22Rv1 (cell line): ENCODE results near the gene SV2A.

Experiments used
- H3K27ac ChIP-seq: fragments of 450-650 bp; 2 replicates; pipeline ENCODE4 v1.5.1; 2017
- ZFX ChIP-seq: fragments of 450-650 bp; IDR thresholded peaks from 2 replicates; pipeline ENCODE4 v1.6.1; 2017; ENCODE audit warnings: antibody characterized with exemption, borderline replicate concordance
- TF ChIP-seq, protein P1 (sequence below): fragments of 450-650 bp; IDR thresholded peaks from 2 replicates; pipeline ENCODE4 v1.5.1; 2017; ENCODE audit warnings: mild to moderate bottlenecking

SV2A gene

DNA sequence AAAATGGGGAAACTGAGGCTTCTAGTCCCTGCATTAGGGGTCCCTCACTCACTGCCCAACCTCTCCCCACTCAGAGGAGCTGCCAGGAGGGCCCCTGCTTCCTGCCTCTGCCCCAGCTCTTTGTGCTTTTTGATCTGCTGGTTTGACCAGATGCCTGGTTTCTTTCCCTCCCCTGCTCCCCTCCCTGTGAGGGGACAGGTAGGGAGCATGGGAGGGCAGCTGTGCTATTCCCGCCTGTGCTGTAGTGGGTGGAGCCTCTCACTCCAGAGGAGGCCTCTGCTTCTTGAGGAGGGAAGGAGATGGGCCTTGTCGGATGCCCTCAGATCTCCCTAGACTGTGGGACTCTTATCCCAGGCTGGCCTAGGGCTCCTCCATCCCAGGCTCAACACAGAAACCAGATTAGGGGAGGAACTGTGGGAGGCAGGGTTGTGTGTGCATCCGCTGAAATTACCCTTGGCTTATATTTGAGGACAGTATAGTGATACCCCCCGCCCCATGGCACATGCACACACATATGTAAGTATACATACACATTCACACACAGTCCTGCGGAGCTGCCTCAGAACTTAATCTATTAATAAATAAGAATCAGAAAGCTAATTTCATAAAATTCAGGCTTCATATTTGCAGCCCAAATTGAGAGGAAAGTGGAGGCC, 13.7 kb downstream of the SV2A start:
- no peak overlapping the region for H3K27ac ChIP-seq
- no peak for TF ChIP-seq ZFX
- TF ChIP-seq, protein P1, sequence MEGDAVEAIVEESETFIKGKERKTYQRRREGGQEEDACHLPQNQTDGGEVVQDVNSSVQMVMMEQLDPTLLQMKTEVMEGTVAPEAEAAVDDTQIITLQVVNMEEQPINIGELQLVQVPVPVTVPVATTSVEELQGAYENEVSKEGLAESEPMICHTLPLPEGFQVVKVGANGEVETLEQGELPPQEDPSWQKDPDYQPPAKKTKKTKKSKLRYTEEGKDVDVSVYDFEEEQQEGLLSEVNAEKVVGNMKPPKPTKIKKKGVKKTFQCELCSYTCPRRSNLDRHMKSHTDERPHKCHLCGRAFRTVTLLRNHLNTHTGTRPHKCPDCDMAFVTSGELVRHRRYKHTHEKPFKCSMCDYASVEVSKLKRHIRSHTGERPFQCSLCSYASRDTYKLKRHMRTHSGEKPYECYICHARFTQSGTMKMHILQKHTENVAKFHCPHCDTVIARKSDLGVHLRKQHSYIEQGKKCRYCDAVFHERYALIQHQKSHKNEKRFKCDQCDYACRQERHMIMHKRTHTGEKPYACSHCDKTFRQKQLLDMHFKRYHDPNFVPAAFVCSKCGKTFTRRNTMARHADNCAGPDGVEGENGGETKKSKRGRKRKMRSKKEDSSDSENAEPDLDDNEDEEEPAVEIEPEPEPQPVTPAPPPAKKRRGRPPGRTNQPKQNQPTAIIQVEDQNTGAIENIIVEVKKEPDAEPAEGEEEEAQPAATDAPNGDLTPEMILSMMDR = no peak

DNA sequence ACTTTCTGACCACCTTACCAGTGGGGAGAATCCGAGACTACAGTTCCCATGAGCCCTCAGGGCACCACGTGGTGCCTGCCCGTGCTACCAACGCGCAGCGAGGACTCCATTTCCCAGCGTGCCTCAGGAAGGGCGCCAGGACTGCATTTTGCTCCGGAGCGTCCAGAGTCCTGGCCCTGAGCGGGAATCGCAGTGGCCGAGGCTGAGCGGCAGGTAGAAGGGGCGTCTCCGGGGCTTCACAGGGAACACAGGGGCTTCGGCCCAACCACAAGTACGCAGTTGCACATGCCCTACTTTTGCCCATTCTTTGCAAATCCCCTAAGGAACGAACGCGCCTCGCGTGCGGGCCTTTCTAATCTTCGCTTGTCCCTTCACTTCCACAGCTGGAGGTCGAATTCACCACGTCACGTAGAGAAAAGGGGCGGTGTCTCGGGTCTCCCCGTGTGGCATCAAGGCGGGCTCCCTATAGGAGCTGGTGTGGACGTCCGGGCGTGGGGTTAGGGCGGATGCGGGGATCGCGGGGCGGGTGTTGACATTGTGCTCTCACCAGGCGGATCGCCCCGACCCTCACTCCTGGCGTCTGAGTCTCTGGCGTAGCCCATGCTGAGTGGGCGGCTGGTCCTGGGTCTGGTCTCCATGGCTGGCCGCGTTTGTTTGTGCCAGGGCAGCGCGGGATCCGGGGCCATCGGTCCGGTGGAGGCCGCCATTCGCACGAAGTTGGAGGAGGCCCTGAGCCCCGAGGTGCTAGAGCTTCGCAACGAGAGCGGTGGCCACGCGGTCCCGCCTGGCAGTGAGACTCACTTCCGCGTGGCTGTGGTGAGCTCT, 18.0 kb downstream of the SV2A start, which contains the start of gene BOLA1:
TSS of gene BOLA1 (plus strand) at position 109 of the 825 bp plus-strand sequence. CDS start at position 601, 492 bp downstream.
- peak within 1 kb of the TSS; percentile 76 for H3K27ac ChIP-seq
- TF ChIP-seq ZFX = no peak
- TF ChIP-seq, protein P1 = no peak

DNA sequence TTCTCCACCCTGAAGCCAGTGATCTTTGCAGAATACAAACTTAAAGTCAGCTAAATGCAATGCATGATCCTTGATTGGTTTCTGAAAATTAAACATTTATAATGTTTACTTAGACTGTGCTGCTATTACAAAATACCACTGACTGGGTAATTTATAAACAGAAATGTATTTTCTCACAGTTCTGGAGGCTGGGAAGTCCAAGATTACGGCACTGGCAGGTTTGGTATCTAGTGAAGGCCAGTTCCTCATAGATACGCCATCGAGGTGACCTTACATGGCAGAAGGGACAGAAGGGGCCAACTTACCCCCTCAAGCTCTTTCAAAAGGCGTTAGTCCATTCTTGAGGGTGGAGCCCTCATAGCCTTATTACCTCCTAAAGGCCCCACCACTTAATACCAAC, 21.1 kb downstream of the SV2A start:
- TF ChIP-seq, protein P1 = no peak
- TF ChIP-seq ZFX = no peak
- H3K27ac ChIP-seq = no peak overlapping the region

DNA sequence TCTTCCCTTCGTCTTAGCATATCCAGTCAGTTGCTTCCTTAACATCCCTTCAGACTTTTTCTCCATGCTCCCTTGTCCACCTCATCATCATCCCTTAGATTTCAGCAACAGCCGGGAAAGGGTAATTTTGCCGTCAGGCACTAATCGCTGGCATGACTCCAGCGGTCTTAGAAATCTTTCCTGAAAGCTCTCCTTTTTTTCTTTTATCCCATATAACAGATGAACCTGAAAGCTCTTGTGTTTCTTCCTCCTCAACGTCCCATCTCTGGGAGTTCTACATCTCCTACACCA, 28.7 kb downstream of the SV2A start:
- no peak for TF ChIP-seq ZFX
- TF ChIP-seq, protein P1 = no peak
- H3K27ac ChIP-seq = peak overlapping the region; percentile 100

DNA sequence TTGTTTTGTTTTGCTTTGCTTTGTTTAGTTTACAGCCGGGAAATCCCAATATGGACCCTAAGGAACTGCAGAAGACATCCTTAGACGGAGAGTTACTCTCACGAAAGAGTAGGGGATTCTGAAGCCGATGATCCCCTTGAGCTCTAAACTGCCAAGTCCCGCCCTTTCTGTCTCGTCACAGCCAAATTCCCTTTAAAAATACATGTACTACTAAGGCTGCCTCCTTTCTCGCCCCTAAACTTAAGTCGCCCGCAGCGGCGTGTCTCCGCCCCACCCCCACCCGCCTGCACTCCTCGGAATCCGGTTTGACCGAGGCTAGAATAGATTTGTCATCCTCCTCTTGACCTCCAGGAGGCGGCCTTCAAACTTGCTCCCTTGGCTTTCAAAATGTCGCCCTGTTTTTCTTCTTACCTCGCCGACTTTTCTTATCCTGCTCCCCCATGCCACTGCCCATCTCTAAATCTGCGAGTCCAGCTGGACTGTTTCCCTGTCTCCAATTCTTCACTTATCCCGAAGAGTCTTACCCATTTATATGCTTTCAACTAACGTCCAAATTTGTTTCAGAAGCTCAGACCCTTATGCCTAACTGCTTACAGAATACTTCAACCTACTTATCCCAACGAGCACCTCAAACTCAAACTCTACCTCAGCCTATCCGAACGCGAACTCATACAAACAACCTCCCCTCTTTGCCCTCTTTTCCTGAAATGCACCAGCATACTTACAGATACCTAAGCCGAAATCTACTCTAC, 29.2 kb downstream of the SV2A start:
- H3K27ac ChIP-seq = peak overlapping the region; percentile 100
- TF ChIP-seq, protein P1 = peak; percentile 92
- TF ChIP-seq ZFX = no peak

DNA sequence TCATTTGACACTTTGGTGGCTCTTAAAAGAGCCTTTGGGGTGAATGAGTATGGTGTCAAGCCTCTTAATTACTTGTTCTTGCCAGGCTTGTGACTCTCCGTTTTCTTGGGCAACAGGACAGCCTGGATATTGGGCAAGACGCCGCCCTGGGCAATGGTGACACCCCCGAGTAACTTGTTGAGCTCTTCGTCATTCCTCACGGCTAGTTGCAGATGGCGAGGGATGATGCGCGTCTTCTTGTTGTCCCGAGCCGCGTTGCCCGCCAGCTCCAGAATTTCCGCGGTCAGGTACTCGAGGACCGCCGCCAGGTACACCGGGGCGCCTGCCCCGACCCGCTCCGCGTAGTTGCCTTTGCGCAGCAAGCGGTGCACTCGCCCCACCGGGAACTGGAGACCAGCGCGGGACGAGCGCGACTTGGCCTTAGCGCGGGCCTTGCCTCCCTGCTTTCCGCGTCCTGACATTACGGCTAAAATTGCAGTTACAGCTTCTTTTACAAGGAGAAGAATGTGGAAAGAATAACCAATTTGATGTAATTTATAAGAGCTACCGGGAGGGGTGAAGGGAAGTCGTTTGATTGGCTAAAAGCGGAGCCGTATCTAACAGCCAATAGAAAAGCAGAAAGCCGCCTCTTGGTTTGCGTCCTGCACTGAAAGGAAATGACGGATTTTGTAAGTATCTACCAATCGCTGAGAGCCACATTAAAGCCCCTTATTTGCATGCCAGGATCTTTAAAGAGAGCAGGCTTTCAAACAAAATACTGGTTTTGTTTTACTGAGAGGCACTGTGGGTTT, 30.0 kb downstream of the SV2A start:
- H3K27ac ChIP-seq = peak overlapping the region; percentile 100
- TF ChIP-seq, protein P1 = no peak
- TF ChIP-seq ZFX = no peak

DNA sequence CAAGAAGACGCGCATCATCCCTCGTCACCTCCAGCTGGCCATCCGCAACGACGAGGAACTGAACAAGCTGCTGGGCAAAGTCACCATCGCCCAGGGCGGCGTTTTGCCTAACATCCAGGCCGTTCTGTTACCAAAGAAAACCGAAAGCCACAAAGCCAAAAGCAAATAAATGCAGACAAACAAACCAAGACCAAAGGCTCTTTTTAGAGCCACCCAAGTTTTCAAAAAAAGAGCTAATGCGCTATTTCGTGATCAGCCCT, 30.5 kb downstream of the SV2A start:
- peak overlapping the region; percentile 100 for H3K27ac ChIP-seq
